ENCODE results near the gene RRM1.
A peak's percentile ranks its signal among the peaks of the same experiment; 100 is the strongest.
"Not testable (repeated sequence)": the region's sequence is repeated elsewhere in the genome, so short reads cannot be mapped to it uniquely, and the experiment has no call there.

RRM1 gene

DNA sequence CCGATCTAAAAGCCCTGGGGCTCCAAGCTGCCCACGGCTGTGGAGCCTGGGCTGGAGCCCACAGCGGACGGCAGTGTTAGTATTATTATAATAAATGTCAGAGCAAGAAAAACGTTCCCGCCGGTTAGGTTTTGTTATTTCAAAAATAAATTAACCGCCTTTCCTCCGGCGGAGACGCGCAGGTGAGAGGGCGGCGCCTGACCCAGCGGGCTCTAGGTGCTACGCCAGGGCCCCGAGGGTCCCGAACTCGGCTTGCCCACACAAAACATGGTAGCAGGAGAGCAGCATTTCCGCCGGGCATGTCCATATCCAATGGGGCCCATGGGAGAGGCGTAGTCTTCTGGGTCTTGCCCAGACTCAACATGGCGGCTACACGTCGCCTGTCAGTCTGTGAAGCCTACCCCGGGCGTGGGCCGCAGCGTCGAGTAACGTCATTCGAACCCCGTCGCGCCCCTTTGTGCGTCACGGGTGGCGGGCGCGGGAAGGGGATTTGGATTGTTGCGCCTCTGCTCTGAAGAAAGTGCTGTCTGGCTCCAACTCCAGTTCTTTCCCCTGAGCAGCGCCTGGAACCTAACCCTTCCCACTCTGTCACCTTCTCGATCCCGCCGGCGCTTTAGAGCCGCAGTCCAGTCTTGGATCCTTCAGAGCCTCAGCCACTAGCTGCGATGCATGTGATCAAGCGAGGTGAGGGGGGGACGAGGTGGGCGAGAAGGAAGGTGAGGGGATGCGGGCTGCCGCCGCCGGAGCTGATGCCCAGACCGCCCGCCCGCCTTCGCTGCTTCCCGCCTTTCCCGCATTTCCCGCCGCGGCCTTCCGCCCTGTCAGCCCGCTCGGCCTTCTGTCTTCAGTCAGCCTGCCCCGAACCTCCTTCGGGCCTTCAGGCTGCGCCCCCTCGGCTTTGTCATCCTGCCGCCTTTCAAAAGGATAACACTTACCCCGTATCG is at the start of gene RRM1:
RRM1 (plus strand) TSS at position 452 of the 944 bp plus-strand sequence; CDS start at position 666, 214 bp downstream.
- peak; percentile 92 for DNase-seq (ENCODE audit: low read depth)
- TF ChIP-seq, protein P1, sequence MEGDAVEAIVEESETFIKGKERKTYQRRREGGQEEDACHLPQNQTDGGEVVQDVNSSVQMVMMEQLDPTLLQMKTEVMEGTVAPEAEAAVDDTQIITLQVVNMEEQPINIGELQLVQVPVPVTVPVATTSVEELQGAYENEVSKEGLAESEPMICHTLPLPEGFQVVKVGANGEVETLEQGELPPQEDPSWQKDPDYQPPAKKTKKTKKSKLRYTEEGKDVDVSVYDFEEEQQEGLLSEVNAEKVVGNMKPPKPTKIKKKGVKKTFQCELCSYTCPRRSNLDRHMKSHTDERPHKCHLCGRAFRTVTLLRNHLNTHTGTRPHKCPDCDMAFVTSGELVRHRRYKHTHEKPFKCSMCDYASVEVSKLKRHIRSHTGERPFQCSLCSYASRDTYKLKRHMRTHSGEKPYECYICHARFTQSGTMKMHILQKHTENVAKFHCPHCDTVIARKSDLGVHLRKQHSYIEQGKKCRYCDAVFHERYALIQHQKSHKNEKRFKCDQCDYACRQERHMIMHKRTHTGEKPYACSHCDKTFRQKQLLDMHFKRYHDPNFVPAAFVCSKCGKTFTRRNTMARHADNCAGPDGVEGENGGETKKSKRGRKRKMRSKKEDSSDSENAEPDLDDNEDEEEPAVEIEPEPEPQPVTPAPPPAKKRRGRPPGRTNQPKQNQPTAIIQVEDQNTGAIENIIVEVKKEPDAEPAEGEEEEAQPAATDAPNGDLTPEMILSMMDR (IDR thresholded peaks at IDR 0.05; ENCODE audit: low read depth, low read length, missing control alignments) = no peak
- in situ Hi-C loops (cut with HindIII; ENCODE audit: low sequenced_read_pairs) = no loop called here
- peak within 1 kb of the TSS; percentile 90 for H3K4me3 ChIP-seq (ENCODE audit: low read depth, low read length)

DNA sequence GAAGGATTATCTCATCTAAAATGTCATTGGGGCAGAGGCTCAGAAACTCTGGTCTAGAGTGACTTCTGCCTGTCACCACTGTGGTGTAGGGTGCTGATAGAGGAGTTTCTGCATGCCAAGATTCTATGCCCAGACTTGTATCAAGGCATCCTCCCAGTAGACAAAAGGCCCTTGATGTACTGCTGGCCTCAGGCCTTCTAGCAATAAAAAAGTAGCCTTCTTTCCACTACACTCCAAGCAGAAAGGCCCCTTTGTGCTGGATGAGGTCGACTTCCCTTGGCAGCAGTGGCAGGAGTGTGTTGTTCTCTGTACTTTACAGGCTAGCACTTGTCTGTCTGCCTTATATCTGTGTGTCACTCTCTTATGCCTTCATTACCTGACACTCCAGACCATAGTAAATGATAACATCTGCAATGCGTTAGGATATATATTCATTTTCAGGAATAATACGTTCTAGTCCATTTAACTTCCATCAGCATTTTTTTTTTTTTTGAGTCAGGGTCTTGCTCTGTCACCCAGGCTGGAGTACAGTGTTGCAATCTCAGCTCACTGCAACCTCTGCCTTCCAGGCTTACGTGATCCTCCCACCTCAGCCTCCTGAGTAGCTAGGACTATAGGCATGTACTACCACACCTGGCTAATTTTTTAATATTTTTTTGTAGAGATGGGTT is 49.5 kb upstream of the RRM1 start:
- TF ChIP-seq, protein P1 (IDR thresholded peaks at IDR 0.05; ENCODE audit: low read depth, low read length, missing control alignments) = no peak
- H3K4me3 ChIP-seq (ENCODE audit: low read depth, low read length) = no peak overlapping the region
- in situ Hi-C loops (cut with HindIII; ENCODE audit: low sequenced_read_pairs) = no loop called here
- DNase-seq (ENCODE audit: low read depth) = no peak

DNA sequence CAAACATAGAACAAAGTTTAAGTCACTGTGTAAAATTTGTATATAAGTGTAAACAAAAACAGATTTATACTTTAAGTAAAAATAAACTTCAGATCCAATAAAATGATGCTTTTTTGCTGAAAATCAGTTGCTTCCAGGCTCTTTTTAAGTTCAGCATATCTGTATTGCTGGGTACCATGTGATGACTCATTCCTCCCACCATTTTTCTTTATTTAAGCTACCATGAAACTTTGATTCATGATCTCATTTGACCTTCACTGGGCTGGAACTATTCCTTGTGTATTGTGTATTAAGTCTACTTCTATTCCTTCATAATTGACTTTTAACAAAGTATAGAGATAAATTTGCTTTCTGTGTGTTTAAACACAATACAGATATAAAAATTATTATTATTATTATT is 46.3 kb upstream of the RRM1 start:
- no peak overlapping the region for H3K4me3 ChIP-seq (ENCODE audit: low read depth, low read length)
- TF ChIP-seq, protein P1 (IDR thresholded peaks at IDR 0.05; ENCODE audit: low read depth, low read length, missing control alignments) = no peak
- DNase-seq (ENCODE audit: low read depth) = no peak
- in situ Hi-C loops (cut with HindIII; ENCODE audit: low sequenced_read_pairs) = no loop called here

DNA sequence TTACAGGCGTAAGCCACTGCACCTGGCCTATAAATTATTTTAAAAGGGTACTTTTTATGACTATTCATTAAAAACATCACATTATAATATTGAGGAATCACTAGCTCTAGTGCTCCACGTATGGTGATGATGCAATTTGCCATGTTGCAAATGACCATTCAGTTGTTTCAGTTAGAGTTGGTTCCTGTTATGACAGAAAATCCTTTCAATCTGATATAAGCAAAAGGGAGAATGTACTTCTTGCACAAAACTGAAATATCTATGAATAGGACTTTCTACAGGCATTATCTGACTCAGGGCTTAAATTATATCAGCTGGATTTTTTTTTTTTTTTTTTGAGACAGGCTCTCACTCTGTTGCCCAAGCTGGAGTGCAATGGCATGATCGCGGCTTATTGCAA is 45.6 kb upstream of the RRM1 start:
- TF ChIP-seq, protein P1 (IDR thresholded peaks at IDR 0.05; ENCODE audit: low read depth, low read length, missing control alignments) = no peak
- no peak overlapping the region for H3K4me3 ChIP-seq (ENCODE audit: low read depth, low read length)
- in situ Hi-C loops (cut with HindIII; ENCODE audit: low sequenced_read_pairs) = no loop called here
- no peak for DNase-seq (ENCODE audit: low read depth)

DNA sequence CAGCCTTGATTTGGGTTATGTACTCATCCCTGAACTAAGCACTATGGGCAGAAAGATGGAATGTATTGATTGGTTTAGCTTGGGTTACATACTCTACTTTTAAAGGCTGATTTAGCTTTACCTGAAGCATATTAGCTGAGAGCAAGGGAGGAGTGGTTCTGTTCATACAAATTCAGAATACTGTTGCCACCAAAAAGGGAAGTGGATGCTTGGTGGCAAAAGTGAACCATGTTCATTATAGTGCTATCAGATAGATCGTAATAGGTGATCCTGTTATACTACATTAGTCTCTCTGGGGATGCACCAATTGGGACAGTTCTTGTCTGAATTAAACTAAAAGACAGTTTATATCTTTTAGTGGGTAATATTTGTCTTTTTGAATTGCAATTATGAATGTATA is 44.5 kb upstream of the RRM1 start:
- in situ Hi-C loops (cut with HindIII; ENCODE audit: low sequenced_read_pairs) = loop anchor here (10.0 kb wide), 1 partner anchor 195 kb away; the partner anchor contains the start of gene STIM1
- no peak overlapping the region for H3K4me3 ChIP-seq (ENCODE audit: low read depth, low read length)
- DNase-seq (ENCODE audit: low read depth) = no peak
- TF ChIP-seq, protein P1 (IDR thresholded peaks at IDR 0.05; ENCODE audit: low read depth, low read length, missing control alignments) = no peak

DNA sequence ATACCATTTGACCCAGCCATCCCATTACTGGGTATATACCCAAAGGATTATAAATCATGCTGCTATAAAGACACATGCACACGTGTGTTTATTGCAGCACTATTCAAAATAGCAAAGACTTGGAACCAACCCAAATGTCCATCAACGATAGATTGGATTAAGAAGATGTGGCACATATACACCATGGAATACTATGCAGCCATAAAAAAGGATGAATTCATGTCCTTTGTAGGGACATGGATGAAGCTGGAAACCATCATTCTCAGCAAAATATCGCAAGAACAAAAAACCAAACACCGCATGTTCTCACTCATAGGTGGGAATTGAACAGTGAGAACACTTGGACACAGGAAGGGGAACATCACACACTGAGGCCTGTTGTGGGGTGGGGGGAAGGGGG is 41.4 kb upstream of the RRM1 start:
- not testable (repeated sequence) for DNase-seq (ENCODE audit: low read depth); H3K4me3 ChIP-seq (ENCODE audit: low read depth, low read length)
- in situ Hi-C loops (cut with HindIII; ENCODE audit: low sequenced_read_pairs) = loop anchor here (10.0 kb wide), 1 partner anchor 198 kb away; the partner anchor contains the start of gene STIM1
